GM18499 (cell line): ENCODE results near the gene VASH1.

ENCODE experiments used
- ATAC-seq: cut with Tn5 transposase; IDR thresholded peaks from one replicate; pipeline ENCODE4 v1.9.1; 2021; ENCODE audit warnings: moderate number of reproducible peaks; ENCODE audit not compliant: insufficient read depth, unreplicated experiment

Gene VASH1

GRCh38 chr14:76741074-76741473 lies 20.2 kb upstream of the VASH1 start:
- ATAC-seq = no peak

DNA sequence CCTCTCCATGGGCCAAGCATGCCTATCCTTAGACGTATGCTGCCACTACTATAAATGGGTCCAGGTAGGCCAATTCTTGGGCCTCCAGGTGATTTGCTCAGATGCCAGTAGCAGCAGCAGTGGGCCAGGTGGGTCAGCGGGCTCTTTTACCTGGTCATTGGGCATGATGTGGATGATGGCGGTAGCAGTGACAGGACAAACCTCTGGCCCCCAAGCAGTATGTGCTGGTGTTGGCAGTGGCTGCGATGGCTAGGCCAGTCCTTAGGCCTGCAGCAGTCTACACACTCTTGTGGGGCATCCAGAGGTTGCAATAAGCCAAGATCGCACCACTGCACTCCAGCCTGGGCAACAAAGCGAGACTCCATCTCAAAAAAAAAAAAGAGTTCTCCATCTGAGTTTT lies 19.1 kb upstream of the VASH1 start:
- ATAC-seq = no peak

DNA sequence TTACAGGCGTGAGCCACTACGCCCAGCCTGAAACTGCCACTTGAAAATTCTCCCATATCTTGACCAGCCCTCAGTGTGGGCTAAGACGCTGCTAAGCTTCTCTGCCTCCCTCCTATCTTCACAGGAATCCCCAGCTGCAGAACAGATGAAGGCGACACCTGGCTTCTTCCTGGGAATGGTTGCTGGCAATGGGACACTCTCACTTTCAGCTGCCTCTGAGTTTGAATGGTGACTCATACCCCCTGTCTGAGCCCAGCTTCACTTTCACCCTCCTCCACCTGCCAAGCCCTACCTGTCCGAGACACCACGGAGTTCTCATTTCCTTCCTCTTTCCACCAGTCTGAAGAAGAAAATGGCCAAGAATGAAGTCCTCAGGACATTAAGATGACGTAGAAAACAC lies 18.3 kb upstream of the VASH1 start:
- no peak for ATAC-seq

GRCh38 chr14:76752744-76753143 lies 8.5 kb upstream of the VASH1 start:
- ATAC-seq = no peak

- no peak for ATAC-seq
These were observed 7.6 kb upstream of the VASH1 start for GRCh38 chr14:76753541-76754198.

- ATAC-seq = no peak
These were observed 6.7 kb upstream of the VASH1 start for GRCh38 chr14:76754586-76754985.

DNA sequence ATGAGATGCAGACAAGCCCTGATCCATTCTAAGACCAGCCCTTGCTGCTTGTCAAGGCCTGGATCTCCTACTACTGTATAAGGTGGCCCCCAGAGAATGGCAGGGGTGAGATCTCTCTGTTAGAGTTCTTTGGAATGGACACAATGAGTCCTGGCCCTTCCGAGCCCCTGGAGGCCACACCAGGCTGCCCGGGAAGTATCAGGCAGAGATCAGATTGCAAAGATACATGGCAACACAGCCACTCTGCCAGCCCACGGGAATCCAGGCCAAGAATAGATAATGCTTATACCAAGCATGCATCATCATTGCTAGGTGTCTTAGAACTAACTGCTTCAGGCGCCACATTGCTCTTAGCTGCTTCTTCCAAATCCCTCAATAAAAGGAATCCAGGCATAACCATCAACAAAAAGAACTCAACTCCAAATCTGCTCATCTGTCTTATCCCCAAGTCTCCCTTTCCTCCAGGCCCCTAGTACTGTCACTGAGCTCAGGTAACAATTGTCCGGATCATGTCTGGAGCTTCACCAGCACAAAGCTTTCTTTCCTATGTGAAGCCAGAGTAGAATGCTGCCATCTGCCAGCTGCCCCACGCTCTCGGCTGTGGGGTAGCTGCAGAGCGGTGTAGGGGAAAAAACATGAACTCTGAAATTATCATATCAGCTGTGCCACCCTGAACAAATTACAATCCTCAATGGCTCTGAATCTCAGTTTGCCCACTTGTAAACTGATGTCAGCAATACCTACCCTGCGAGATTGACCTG lies 5.5 kb upstream of the VASH1 start:
- no peak for ATAC-seq

DNA sequence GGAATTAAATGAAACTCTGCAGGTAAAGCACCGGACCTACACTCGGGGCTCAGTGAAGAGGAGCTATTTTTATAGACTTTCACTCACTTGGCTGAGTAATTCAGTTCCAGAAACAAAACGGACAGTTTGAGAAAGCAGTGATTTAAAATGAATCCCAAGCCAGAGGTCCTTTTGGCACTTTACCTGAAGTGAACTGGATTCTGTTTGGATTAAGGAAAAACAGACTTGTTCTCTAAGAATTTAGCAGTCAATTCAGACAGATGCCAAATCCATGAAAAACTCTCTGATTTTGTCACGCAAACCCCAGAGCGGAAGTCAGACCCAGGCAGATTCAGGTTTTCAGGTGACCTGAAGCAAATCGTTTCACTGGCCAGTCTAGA lies 4.9 kb upstream of the VASH1 start:
- no peak for ATAC-seq

- ATAC-seq = no peak
These were observed 1.7 kb upstream of the VASH1 start for GRCh38 chr14:76759589-76759988.

GRCh38 chr14:76760331-76761135 lies 735 bp upstream of the VASH1 start:
- no peak for ATAC-seq

DNA sequence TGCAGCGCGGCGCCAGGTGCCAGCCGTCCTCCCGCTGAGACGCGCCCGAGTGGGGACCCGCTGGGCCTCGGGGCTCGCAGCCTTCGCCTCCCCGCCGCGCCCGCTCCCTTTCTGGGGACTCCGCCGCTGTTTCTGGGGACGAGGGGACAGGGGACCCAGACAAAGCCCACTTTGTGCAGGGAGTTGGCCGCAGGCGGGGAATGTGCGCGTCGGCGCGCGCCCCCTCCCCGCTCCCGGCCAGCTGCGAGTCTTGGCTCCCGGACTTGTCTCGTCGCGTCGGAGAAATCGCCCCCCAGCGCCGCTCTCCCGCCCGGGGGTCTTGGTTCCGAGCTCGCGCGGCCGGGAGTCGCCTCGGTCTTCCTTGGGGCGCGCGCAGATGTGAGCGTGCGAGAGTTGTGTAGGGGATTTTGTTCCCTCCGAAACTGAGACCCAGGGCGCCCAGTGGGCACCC lies 717 bp downstream of the VASH1 start:
- ATAC-seq = no peak

DNA sequence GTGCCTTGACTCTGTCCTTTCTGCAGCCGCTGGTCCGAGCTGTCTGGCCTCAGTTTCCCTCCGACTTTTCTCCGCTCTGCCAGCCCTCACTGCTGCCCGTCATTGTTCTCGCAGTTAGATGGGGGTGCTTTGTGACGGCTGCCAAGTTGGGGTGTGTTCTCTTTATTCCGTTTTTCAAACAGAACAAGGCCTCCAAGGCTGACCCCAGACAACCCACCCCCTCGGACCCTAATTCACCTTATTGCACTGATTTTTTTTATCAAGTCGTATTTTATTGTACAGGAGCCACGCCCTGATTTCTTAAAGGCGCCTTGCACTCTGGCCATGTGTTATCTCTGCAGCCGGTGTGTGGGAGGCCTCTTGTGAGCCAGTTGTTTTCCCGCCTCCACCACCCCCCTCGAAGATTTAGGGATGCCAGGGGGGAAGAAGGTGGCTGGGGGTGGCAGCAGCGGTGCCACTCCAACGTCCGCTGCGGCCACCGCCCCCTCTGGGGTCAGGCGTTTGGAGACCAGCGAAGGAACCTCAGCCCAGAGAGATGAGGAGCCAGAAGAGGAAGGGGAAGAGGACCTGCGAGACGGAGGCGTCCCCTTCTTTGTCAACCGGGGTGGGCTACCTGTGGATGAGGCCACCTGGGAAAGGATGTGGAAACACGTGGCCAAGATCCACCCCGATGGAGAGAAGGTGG lies 1.3 kb downstream of the VASH1 start:
- no peak for ATAC-seq

DNA sequence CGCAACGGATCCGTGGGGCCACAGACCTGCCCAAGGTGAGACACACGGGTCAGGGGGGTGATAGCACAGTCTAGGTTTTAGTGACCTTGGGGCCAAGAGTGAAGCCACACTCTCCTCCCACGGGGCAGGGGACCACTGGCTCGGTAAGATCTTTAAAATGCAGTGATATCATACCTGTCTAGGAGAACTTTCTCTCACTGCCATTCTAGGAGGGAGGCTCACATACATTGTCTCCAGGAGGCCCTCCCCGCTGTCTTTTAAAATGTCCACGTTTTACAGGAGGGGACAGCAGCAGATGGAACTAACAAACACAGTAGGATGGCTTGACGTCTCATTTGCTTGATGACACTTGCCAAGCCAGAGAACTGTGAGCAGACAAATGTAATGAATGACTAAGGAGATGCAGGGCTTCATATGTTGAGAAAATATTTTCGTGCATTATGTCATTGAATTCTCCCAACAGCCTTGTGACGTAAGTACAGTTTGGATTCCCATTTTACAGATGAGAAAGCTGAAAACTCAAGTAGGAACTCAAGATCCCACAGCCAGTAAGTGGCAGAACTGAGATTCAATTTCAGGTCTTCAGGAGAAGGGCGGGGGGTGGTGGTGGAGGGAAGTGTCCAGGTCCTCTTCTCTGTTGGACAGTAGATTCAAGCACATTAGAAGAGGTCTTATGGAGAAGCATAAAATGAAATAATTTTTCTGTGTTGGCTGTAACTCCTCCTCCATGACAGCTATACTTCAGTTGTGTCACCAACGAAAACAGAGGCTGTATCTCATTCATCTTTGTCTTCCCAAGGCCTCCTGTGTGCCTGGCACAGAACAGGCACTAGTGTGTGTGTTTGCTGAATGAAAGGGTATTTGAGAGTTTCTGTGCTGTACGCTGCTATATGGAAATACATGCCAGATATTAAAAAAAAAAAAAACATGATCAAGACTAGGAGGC lies 2.1 kb downstream of the VASH1 start:
- no peak for ATAC-seq

DNA sequence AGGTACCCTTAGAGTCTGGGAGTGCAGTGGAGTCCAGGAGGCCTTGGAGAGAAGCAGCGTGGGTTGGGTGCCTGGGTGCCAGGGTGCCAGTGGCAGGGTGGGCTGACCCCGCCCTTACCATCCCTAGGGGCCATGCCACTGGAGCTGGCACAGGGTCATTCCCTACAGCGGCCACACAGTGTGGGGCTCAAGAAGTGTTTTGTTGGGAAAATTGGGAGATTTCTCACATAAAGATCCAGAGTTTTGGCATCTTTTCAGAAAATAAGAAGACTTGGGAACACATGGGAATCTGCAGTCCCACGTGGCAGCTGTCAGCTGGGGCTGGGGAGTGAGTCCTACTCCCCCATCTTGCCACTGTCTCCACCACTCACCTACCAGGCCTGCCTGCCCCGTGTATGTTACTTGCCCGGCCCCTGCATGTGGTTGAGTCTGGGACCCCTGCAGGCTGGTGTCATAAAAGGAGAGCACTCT lies 4.2 kb downstream of the VASH1 start:
- no peak for ATAC-seq

GRCh38 chr14:76767681-76768656 lies 6.7 kb downstream of the VASH1 start:
- no peak for ATAC-seq

DNA sequence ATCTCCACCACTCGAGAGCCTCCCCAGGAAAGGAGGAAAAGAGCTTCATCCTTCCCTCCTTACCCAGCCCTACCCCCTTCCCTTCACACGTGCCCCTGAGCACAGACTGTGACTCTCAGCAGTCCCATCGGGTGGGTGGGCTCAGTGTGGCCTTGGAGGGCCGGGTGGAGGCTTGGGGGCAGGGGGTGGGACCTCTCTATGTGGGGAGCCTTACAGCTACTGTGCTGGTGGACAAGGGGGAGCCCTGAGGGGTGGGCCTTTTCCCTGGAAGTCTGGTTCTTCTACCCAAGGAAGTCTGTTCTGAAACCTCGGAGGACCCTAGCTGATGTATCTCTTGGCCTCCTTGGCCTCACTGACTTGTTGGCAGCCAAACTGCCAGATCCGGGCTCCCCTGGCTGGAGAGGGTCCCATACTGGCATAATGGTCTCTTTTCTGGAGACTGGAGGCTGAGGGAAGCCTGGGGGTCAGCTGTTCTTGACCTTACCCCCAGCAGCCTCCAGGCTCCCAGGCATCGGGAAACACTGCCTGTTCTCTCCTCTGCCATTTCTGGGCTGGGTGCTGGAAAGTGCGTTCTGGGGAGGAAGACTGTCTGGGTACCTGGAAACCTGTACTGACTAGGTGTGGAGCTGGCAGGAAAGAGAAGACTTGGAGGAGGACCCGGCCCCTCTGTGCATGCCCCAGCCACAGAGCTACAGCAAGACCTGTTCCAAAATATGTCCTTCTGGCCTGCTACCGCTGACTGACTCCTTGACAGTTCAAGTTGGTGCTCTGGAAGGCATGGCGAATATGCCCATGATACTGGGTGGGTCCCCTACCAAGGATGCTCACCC lies 7.6 kb downstream of the VASH1 start:
- ATAC-seq = no peak

DNA sequence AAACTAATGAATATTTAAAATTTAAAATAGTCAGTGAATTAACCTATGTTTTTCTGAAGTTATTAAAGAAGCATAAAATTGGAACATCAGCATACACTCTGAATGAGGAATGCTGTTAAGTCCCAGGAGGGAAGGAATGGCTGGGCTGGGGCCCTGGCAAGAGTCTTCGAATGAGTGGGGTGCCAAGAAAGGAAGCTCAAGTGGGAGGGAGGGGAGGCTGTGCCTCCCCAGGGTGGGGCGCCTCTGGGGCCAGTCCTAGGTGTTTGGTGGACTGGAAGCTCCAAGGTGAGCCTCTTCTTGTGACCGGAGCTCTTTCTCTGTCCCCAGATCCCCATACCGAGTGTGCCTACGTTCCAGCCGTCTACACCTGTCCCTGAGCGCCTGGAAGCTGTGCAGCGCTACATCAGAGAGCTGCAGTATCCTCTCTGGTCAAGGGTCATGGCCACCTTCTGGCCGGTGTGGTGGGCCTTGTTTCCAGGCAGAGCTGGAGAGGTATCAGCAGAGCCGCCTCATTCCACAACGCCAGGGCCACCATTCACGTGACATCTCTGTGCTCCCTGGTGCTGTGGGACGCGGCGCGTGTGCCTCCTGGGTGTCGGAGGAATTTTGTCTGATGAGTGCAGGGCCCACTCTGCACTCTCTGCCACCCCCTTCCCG lies 8.5 kb downstream of the VASH1 start:
- no peak for ATAC-seq
